HG03354 (cell line): ENCODE data around the gene CDR2L.
A peak's percentile ranks its signal among the peaks of the same experiment; 100 is the strongest.
"Not testable (repeated sequence)": the region's sequence is repeated elsewhere in the genome, so short reads cannot be mapped to it uniquely, and the experiment has no call there.

Experiments used
- ATAC-seq: cut with Tn5 transposase; IDR thresholded peaks from one replicate; pipeline ENCODE4 v1.9.1; 2021; ENCODE audit warnings: mild to moderate bottlenecking; ENCODE audit not compliant: unreplicated experiment, poor library complexity, severe bottlenecking

Gene CDR2L

DNA sequence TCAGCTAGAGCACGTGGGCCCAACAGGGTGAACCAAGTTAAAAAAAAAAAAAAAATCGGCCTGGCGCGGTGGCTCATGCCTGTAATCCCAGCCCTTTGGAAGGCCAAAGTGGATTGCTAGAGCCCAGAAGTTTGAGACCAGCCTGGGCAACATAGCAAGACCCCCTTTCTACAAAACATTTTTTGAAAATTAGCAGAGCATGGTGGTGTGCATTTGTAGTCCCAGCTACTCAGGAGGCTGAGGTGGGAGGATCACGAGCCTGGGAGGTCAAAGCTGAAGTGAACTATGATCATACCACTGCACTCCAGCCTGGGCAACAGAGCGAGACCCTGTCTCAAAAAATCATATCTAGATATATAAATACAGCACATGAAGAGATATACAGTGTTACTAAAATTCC lies 18.7 kb downstream of the CDR2L start:
- ATAC-seq = not testable (repeated sequence)

DNA sequence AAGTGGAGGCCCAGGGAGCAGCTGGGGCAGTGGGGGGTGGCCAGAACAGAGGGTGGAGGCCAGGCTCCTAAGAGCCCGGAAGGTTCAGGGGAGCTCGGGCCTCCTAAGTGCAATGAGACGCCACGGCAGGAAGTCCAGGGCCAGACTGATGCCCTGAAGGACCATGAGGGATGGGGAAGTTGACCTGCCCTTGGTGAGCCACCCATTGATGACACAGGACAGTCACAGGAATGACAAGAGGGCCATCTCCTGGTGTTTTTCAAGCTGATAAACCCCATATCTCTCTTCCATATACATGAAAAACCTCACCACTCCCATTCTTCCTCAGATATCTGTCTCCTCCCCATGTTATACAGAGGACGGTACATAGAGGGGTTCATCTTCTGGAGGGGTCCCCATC lies 19.2 kb downstream of the CDR2L start:
- no peak for ATAC-seq

DNA sequence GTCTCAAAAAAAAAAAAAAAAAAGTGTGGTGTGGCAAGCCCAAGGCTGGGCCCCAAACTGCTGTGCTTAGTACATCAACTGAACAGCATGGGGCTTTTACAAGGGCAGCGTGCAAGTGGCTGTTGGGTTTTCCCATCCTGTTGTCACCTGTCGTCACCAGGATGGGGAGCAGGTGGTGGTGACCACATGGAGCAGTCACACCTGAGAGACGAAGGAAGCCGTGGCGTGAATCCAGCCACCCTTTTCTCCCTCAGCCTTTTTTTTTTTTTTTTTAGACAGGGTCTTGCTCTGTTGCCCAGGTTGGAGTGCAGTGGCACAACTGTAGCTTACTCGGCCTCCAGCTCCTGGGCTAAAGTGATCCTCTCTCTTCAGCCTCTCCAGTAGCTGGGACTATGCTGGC lies 20.9 kb downstream of the CDR2L start:
- ATAC-seq = no peak

DNA sequence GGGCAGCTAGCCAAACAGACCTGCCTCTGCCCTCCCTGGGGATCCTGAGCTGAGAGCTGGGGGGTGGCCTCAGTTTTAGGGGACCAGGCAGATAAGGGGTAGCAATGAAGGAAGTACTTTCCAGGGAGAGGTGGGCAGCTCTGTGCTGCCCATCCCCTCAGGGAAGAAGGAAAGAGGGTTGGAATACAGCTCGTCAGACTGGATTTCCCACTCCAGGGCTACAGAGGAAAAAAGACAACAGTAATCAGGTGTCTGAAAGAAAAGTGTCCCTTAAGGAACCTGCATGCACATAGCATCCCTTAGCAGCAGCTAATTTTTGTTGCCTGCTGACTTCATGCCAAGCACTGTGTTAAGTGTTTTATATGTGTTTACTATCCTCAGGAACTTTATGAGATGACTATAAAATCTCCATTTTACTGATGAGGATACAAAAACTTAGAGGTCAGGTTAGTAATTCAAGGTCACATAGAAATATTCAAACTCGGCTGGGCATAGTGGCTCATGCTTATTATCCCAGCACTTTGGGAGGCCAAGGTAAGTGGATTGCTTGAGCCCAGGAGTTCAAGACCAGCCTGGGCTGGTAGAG lies 21.8 kb downstream of the CDR2L start:
- ATAC-seq = no peak

DNA sequence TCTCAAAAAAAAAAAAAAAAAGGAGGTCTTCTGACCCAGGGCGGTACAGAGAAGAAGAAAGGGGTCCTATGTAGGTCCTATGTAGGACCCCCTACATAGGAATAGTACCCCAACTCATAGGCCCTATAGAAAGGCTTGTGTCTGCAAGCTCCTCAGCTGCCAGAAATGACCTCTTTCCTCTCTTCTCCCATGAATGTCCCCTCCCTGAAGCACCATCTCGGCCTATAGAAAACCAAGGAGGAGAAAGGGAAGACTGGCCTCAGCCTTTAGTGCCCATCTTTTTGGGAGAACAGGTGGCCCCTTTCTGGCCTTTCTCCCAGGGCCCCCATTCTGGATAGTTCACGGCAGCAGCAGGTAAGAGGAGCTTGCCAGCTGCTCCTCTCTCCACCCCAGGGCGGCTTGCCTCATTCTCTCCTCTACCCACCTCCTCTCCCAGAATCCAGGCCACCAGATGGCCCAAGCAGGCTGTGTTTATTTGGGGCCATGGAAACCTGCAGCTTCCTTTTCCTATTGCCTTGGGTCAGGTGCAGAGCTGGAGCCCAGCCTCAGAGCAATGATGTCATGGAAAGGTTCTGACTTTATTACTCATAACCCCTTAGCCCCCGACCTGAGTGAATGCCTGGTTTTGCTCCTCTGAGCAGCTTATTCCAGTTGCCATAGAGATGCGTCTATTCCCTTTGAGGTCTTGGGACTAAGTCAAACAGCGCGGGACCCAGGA lies 23.4 kb downstream of the CDR2L start:
- ATAC-seq = no peak

DNA sequence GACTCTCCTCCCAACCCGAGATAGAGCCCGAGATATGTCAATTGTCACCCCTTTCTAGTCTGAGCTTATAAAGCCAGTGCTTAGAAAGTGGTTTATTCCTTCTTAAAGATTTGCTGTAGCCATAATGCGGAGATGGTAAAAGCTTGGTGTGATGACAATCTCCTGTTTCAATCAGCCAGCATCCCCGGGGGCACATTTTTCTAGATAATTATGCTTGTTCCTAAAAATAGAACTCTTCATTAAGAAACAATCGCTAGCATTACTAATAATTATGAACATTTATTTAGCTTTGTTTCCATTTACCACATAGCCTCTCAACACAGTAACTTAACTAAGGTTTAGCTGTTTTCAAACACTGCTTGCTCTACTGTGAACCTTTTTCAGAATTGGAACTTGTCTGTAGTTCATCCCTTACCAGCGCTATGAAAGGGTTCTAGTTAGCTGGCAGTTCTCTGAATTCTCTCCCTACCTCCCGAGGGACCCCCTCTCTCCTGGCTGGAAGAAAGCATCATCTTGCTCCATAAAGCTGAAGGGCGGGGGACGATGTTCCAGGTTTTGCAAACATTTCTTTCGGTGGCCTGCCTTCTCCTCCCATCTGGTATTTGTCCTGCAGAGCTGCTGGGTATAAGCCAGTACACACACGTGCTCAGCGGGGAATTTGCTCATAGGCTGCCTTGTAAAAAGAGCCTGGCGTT lies 24.1 kb downstream of the CDR2L start:
- no peak for ATAC-seq

DNA sequence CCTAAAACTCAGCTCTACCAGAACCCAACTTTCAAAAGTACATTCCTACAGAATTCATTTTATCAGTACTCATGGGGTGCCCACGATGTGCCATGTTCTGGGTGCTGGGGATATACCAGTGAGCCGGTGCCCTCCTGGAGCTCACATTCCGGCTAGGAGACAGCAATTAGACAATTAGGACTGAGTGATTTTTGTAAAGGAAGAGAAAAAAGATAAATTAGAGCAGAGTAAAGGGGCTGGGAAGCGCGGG lies 24.6 kb downstream of the CDR2L start:
- ATAC-seq = no peak

DNA sequence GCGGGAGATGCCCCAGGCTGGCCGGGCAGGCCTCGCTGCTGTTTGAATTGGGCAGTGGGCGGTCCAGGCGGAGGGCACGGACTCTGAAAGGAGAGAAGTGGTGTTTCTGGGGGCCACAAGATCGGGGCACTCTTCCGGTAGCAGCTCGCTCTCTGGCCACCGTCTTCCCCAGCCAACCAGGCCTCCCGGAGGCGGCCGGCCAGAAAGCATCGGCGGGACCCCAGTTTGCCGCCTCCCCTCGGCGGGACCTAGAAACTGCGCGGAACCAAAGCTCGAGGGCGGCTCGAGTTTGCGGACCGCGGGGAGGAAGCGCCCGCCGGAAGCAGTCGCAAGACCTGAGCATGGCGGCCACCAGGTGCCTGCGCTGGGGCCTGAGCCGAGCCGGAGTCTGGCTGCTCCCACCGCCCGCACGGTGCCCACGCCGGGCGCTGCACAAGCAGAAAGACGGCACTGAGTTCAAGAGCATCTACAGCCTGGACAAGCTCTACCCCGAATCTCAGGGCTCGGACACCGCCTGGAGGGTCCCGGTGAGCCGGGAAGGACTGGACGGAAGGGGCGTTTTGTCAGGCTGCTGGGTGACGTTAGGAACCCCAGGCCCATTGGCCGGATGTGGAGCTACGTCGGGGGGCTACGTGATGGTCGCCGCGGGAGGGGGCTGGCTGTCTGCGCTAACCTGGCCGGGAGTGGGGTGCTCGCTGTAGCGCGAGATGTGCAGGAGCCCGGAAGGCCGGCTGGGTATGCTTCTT lies 25.1 kb downstream of the CDR2L start, which contains the start of gene MRPL58:
TSS of gene MRPL58 (plus strand) at position 325 of the 746 bp plus-strand sequence. CDS start at position 342, 17 bp downstream.
- ATAC-seq = peak; percentile 92

DNA sequence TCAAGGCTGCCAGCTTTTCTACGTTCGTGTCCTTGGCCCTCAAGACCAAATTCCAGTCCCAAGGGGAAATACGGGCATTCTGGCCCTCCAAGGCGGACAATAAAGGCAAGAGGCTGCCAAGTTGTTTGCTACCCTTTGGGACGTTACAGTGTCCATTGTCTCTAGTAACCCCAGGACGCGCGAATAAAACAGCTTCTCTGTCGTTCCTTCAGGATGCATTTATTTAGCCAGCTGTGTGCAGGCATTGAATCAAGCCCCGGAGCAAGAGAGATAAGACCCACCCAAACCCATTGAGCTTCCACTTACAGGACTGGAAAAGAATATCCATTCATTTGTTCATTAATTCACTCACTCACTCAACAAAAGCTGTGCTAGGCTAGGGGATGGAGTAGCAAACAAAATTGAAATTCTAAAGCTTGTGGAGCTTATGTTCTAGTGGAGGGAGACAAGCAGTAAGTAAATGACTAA lies 25.7 kb downstream of the CDR2L start:
- no peak for ATAC-seq

DNA sequence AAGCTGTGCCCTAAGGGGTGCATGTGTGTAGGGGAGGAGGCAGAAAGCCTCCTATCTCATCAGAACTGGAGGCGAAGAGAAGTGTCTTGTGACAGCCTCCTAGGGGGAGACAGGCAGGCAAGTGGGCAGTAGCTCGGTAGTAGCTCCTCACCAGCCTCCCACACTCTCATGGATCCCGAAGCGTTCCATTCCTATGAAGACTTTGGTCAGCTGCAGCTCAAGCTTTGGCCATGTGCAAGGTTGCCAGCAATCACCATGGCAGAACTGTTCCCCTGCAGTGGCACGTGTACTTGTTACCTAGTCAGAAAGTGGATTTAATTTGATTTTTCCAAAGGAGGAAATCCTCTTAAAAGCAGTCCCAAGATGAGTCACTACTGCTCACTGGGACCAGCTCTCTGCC lies 31.7 kb downstream of the CDR2L start:
- ATAC-seq = no peak

DNA sequence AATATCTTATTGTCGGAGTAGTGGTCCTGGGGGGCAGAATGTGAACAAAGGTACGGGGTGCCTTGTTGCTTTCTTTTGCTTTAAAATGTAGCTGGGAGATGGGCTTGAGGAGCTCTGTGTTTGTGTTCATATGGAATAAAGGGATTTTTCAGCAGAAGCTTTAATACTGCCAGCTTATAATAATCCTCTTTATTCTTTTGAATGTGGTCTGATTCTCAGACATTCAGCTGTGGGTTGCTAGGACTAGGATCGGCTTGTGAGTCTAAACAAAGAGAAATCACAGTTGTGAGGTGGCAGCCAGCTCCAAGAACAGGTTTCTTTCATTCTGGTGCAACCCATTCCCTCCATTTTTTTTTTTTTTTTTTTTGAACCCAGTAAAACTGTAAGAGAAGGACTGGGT lies 32.3 kb downstream of the CDR2L start:
- ATAC-seq = no peak

DNA sequence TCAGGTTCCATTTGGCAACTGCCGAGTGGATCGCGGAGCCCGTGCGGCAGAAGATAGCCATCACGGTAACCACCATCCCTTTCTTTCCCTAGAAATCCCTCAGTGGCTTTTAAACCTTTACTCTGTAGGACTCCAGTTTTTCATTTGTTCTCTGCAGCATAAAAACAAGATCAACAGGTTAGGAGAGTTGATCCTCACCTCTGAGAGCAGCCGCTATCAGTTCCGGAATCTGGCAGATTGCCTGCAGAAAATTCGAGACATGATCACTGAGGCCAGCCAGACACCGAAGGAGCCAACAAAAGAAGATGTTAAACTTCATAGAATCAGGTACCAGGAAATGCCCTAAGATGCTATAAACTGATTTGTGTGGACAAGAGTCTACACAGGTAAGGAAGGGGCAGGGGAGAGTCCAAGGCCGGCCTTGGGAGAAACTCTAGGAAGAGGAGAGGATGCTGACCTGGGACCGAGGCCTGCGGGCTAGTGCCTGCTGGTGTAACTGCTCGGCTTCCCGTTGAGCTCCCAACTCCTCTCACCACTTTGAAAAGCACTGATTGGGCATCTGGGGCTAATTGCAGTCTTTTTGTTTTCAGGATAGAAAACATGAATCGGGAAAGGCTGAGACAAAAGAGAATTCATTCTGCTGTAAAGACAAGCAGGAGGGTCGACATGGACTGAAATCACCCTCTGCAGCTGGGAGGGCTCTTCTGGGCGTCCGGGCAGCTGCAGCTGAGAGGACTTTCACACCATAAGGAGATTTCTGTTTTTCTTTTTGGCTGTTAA lies 33.1 kb downstream of the CDR2L start:
- no peak for ATAC-seq

DNA sequence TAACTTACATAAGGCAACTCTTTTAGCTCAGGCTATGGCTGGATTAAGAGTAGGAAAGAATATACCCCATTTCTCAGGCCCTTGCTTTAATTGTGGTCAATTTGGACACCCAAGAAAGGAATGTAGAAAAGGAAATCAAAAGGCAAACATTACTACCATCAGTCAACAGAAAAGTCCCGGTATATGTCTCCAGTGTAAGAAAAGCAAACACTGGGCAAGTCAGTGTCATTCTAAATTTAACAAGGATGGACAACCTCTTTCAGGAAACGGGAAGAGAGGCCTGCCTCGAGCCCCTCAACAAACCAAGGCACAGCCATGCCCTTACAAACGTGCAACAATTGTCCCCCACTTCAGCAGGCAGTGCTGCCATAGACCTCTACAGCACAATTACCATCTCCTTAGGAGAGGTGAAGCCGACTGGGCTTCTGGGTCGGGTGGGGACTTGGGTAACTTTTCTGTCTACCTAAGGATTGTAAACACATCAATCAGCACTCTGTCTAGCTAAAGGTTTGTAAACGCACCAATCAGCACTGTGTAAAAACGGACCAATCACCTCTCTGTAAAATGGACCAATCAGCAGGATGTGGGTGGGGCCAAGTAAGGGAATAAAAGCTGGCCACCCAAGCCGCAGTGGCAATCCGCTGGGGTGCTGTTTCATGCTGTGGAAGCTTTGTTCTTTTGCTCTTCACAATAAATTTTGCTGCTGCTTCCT lies 37.4 kb downstream of the CDR2L start:
- ATAC-seq = no peak

DNA sequence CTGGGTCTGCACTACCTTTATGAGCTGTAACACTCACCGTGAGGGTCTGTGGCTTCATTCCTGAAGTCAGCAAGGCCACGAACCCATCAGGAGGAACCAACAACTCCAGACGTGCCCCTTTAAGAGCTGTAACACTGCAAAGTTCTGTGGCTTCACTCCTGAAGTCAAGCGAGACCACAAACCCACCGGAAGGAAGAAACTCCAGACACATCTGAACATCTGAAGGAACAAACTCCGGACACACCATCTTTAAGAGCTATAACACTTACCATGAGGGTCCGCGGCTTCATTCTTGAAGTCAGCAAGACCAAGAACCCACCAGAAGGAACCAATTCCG lies 37.9 kb downstream of the CDR2L start:
- not testable (repeated sequence) for ATAC-seq

DNA sequence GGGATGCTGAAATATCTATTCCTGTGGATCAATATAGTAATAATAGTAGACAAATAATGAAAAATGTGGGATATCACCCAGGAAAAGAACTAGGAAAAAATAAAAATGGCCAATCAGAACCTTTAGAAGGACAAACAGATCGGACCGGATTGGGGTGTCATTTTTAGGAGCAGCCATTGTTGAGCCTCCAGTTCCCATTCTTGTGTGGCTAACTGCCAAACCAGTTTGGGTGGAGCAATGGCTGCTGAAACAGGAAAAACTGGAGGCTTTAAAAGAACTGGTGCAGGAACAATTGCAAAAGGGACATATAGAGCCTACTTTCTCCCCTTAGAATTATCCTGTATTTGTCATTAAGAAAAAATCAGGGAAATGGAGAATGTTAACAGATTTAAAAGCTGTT lies 39.2 kb downstream of the CDR2L start:
- ATAC-seq = not testable (repeated sequence)

DNA sequence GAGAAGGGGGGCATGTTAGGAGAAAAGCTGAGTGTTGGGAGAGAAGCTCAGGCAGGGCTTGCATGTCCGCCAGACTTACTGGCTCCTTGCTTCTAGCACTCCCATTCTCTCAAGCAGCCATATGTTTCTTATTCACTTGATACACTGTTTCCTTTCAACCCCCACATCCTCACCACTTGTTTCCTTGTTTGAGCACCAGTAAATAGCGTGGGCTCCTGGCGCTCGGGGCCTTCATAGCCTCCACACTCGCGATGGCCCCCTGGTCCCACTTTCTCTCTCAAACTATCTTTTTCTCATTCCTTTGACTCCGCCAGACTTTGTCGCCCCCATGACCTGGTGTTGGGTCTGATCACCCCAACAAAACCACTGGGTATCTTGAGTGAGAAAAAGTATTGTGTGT lies 42.7 kb downstream of the CDR2L start:
- no peak for ATAC-seq

DNA sequence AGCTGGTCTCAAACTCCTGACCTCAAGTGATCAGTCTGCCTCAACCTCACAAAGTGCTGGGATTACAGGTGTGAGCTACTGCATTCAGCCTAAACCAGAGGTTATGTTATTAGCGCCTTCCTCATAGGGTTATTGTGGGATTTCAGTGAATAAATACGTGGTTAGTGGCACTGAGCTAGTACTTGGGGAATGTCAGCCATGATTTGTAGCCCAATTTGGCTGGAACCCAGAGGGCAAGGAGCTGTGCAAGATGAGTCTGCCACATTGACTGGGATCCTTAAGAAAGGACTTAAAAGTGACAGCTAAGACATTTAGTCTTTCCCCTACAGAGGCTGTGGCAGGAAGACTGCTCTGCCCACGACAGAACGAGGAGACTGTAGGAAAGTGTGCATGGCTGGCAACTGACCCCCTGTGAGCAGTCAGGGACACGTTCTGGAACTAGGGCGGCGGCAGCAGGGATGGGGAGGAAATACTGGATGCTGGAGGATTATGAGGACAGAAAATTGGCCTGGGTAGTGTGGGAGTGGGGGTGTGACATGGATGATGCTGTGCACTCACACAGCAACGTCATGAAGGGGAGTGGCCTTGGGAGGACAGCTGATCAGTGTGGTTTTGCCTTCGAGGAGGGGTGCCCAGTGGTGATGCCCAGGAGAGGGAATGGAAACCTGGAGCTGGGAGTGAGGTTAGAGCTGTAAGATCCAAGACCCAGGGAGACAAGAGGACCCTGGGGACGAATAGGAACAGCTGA lies 44.7 kb downstream of the CDR2L start:
- ATAC-seq = no peak

DNA sequence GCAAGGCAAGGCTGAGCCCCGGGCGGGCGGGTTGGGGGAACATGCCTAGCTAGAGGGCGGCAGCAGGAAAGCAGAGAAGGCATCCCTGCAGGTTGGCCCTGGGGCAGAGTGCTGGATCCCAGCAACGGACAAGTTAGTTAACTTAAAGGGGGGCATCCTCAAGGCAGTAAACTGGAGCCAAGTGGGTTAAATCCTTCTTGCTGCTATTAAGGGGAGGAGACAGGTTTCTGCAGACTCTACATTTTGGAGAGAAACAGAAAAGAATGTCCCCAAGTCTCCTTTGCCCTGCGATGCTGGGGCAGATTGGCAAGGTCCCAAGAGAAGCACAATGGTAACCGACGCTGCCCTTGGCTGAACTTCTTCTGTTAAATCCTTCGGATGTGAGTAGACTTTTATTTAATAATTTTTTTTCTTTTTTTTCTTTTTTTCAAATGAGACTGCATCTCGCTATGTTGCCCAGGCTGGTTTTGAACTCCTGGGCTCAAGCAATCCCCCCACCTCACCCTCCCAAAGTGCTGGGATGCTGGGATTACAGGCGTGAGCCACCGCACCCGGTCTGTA lies 45.4 kb downstream of the CDR2L start:
- no peak for ATAC-seq
